OCI-LY1 (cell line): Measurements from ENCODE around the gene FOXN3.

ENCODE experiments used
- H2AFZ ChIP-seq: fragments of 200-600 bp; sonication (generic), shearing (Covaris generic); 2 replicates; pipeline ENCODE4 v1.6.0; 2014; ENCODE audit warnings: antibody characterized with exemption, mild to moderate bottlenecking, low read length
- H3F3A ChIP-seq: fragments of 200-600 bp; sonication (generic), shearing (Covaris generic); 2 replicates; pipeline ENCODE4 v1.6.0; 2014; ENCODE audit warnings: mild to moderate bottlenecking, antibody characterized with exemption, low read length, moderate library complexity; ENCODE audit not compliant: insufficient read depth
- H3K27ac ChIP-seq: fragments of 200-600 bp; sonication (generic); 2 replicates; pipeline ENCODE4 v1.5.1; 2014; ENCODE audit warnings: low read length, mixed run types, mild to moderate bottlenecking, low read depth; ENCODE audit not compliant: poor library complexity, severe bottlenecking
- H3K27me3 ChIP-seq: fragments of 200-600 bp; sonication (generic); 2 replicates; pipeline ENCODE4 v1.6.0; 2014; ENCODE audit warnings: antibody characterized with exemption, mild to moderate bottlenecking, low read length, moderate library complexity; ENCODE audit not compliant: insufficient read depth
- H3K36me3 ChIP-seq: fragments of 200-600 bp; sonication (generic); 2 replicates; pipeline ENCODE4 v1.6.1; 2014; ENCODE audit warnings: mild to moderate bottlenecking, antibody characterized with exemption, low read length, moderate library complexity, mixed read lengths; ENCODE audit not compliant: insufficient read depth
- H3K4me1 ChIP-seq: fragments of 200-600 bp; sonication (generic); 2 replicates; pipeline ENCODE4 v1.5.1; 2014; ENCODE audit warnings: mild to moderate bottlenecking, low read length, moderate library complexity; ENCODE audit not compliant: insufficient read depth, severe bottlenecking
- H3K4me2 ChIP-seq: fragments of 200-600 bp; sonication (generic), shearing (Covaris generic); 2 replicates; pipeline ENCODE4 v1.6.1; 2014; ENCODE audit warnings: low read length
- H3K4me3 ChIP-seq: fragments of 200-600 bp; sonication (generic); 2 replicates; pipeline ENCODE4 v1.5.1; 2014; ENCODE audit warnings: low read length, low read depth, mild to moderate bottlenecking, mixed read lengths; ENCODE audit not compliant: poor library complexity, severe bottlenecking
- H3K79me2 ChIP-seq: fragments of 200-600 bp; shearing (Covaris generic); 2 replicates; pipeline ENCODE4 v1.6.1; 2016; ENCODE audit warnings: mixed run types, low read length, mixed read lengths; ENCODE audit not compliant: insufficient read depth
- H3K9ac ChIP-seq: fragments of 200-600 bp; sonication (generic), shearing (Covaris generic); 2 replicates; pipeline ENCODE4 v1.6.1; 2014; ENCODE audit warnings: mild to moderate bottlenecking, low read length, mixed read lengths
- H3K9me2 ChIP-seq: fragments of 200-600 bp; sonication (generic), shearing (Covaris generic); 2 replicates; pipeline ENCODE4 v1.6.1; 2014; ENCODE audit warnings: low read depth, mild to moderate bottlenecking, low read length, mixed read lengths
- H3K9me3 ChIP-seq: fragments of 200-600 bp; shearing (Covaris generic); 2 replicates; pipeline ENCODE4 v1.6.1; 2014; ENCODE audit warnings: low read length, mixed read lengths
- H4K20me1 ChIP-seq: fragments of 200-600 bp; sonication (generic), shearing (Covaris generic); 2 replicates; pipeline ENCODE4 v1.6.0; 2016; ENCODE audit warnings: mild to moderate bottlenecking, low read length; ENCODE audit not compliant: insufficient read depth
- CTCF ChIP-seq: fragments of 200-600 bp; sonication (generic), shearing (Covaris generic); IDR thresholded peaks from 2 replicates; pipeline ENCODE4 v1.5.1; 2017; ENCODE audit warnings: mild to moderate bottlenecking, antibody characterized with exemption, low read length, moderate library complexity, mixed read lengths
- EZH2 ChIP-seq: fragments of 200-600 bp; sonication (generic), shearing (Covaris generic); IDR thresholded peaks from 2 replicates; pipeline ENCODE4 v1.8.0; 2017; ENCODE audit warnings: borderline replicate concordance, mixed run types, mild to moderate bottlenecking, antibody characterized with exemption, low read length, moderate library complexity, mixed read lengths

Gene FOXN3

DNA sequence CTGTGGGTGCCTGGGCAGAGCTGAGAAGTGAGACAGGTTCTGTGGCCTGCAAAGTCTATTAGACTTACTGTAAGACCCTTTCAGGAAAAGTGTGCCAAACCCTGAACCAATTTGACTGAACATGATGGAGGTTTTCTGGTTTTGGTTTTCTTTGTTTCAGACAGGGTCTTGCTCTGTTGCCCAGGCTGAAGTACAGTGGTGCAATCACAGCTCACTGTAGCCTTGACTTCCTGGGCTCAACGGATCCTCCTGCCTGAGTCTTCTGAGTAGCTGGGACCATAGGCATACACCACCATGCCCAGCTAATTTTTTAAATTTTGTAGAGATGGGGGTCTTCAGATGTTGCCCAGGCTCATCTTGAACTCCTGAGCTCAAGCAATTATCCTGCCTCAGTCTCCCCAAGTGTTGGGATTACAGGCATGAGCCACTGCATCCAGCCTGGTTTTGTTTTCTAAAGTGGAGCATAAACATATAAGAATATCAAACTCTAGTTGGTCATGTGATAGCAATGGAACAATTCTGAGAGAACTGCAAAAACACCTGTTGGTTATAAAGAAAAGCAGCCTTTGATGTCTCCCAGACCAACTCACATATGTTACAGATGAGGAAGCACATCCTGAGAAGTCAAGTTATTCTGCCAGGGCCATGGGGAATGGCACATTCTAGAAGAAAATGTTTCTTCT is 166.9 kb downstream of the FOXN3 start:
- H3K36me3 ChIP-seq = peaks cover 28% of the 10 kb centered on the region

DNA sequence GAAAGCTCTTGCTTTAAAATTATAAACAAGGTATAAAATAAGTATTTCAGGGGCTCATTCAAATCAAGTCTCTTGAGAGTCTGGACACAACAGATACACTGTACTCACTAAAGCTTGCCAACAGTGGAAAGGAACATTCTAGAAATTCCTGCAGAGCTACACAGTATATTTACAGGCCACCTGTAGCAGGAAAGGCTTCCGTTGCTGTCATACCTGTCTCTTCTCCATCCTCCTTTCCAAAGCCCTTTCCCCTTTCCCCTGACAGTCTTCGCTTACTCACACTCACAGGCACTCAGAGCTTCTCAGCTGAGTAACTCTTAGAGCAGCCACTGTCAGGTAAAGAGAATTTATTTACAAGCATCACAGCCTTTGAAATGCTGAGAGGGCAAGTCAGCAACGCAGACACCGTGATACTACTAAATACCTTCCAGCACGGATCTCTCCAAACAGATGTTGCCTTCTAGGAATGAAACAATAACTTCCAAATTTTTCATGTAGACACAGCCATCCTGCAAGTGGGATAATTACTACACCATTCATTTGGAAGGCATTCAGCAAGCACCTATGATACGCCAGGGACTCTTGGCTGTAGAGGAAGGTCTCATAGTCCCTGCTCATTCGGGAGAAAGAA is 167.9 kb downstream of the FOXN3 start:
- no peak overlapping the region for H2AFZ ChIP-seq
- H3K9ac ChIP-seq = no peak overlapping the region
- H3K27me3 ChIP-seq = no peaks in the 10 kb centered on the region
- no peaks in the 10 kb centered on the region for H3K79me2 ChIP-seq
- peaks cover 10% of the 10 kb centered on the region for H3K9me3 ChIP-seq
- H3K4me3 ChIP-seq = no peak overlapping the region
- H3K4me2 ChIP-seq = no peak overlapping the region
- H4K20me1 ChIP-seq = no peaks in the 10 kb centered on the region
- no peaks in the 10 kb centered on the region for H3K9me2 ChIP-seq
- TF ChIP-seq CTCF (no peak), EZH2 (no peak)
- H3K4me1 ChIP-seq = peaks cover 31% of the 10 kb centered on the region
- H3F3A ChIP-seq = no peaks in the 10 kb centered on the region
- peaks cover 28% of the 10 kb centered on the region for H3K36me3 ChIP-seq
- H3K27ac ChIP-seq = no peak overlapping the region

More for the DNA sequence above, 166.9 kb downstream of the FOXN3 start:
- no peak for TF ChIP-seq CTCF
- no peak for TF ChIP-seq EZH2
- Histone ChIP-seq H3K4me1 (peaks cover 21% of the 10 kb centered on the region), H2AFZ (no peak overlapping the region), H3K79me2 (no peaks in the 10 kb centered on the region), H3K9me2 (no peaks in the 10 kb centered on the region), H3K27ac (no peak overlapping the region), H3F3A (no peaks in the 10 kb centered on the region), H4K20me1 (no peaks in the 10 kb centered on the region), H3K4me2 (no peak overlapping the region), H3K27me3 (no peaks in the 10 kb centered on the region), H3K9ac (no peak overlapping the region), H3K9me3 (peaks cover 10% of the 10 kb centered on the region), H3K4me3 (no peak overlapping the region)

DNA sequence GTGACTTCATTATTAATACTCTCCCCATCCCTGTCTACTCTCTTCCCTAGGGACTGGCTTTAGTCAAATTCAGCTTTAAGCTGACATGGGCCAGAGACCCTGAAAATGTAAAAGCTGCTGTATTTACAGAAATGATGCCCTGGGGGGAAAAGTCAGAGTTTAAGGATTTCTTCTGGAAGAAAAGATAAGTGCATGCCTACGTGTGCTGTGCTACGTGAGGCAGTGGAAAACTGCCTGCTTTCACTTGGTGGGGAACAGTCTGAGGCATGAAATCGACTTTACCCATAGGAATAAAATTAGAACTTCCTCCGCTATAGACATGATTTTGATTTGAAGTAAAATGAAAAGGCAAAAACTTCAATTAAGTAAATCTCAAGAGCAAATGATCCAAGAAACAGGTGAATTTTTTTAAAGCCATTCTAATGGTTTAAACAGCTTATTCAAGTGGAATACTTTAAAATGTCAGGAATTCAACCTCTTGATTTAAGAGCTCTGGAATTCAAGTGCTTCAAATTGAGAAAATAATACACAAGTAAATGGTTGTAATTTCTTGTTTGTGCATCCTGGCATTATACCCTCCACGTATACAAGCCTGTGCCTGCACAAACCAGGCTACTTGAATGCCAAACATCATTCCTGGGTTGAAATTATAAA is 168.5 kb downstream of the FOXN3 start:
- Histone ChIP-seq H4K20me1 (no peaks in the 10 kb centered on the region), H3K9ac (no peak overlapping the region), H3K36me3 (peaks cover 28% of the 10 kb centered on the region), H3K79me2 (no peaks in the 10 kb centered on the region), H3F3A (no peaks in the 10 kb centered on the region), H2AFZ (no peak overlapping the region), H3K4me2 (no peak overlapping the region), H3K27ac (no peak overlapping the region), H3K27me3 (no peaks in the 10 kb centered on the region), H3K9me2 (no peaks in the 10 kb centered on the region), H3K4me3 (no peak overlapping the region), H3K4me1 (peaks cover 37% of the 10 kb centered on the region), H3K9me3 (peaks cover 10% of the 10 kb centered on the region)
- TF ChIP-seq CTCF (no peak), EZH2 (no peak)
